Spleen (tissue), 7 donors: ENCODE results near the gene CTNNBL1.

Source experiments
- POLR2AphosphoS5 ChIP-seq, 3 donors: sonication (generic); formaldehyde crosslinking; IDR thresholded peaks; one replicate each; pipeline ENCODE4 v1.5.1; 2017; ENCODE audit warnings: antibody characterized with exemption in 3 of 3
- TF ChIP-seq, protein P1 (sequence below), 11 experiments: fragments of 200-600 bp in 7 of 11; fragments of 450-650 bp in 4 of 11; sonication (generic) in 4 of 11; IDR thresholded peaks in 8 of 11; conservative IDR thresholded peaks in 3 of 11; 1 replicate in 7 of 11; 2 replicates in 4 of 11; pipeline versions ENCODE4 v1.4.0 to v1.8.0; 2016 to 2021; ENCODE audit warnings: antibody characterized with exemption in 11 of 11, inconsistent platforms in 4 of 11, mild to moderate bottlenecking in 1 of 11
- donor health status: DM: no; HTN: no; CAD: no; lungs with moderate emphysema.
- donor health status: DM: no; HTN: no; CAD: no.
- donor health status: DM: no; HTN: no; CAD: no.

DNA sequence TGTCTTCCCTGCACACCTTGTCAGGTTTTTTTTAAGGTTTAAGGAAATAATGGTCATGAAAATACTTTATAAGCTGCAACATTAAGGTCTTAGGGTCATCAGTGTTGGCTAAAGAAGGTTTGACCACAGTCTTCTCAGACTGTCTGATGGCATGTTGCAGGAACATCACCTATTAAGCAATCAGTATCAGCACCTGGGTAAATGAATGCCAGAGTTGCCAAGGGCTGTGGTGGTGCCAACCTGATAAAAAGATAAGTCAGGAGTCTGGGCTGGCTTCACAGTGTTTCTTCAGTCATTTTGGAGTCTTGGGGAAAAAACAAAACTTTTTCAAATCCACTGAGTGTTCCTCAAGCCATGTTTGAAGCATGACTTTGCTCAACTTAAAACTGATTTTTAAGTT is 147.6 kb downstream of the CTNNBL1 start:
- TF ChIP-seq, protein P1, sequence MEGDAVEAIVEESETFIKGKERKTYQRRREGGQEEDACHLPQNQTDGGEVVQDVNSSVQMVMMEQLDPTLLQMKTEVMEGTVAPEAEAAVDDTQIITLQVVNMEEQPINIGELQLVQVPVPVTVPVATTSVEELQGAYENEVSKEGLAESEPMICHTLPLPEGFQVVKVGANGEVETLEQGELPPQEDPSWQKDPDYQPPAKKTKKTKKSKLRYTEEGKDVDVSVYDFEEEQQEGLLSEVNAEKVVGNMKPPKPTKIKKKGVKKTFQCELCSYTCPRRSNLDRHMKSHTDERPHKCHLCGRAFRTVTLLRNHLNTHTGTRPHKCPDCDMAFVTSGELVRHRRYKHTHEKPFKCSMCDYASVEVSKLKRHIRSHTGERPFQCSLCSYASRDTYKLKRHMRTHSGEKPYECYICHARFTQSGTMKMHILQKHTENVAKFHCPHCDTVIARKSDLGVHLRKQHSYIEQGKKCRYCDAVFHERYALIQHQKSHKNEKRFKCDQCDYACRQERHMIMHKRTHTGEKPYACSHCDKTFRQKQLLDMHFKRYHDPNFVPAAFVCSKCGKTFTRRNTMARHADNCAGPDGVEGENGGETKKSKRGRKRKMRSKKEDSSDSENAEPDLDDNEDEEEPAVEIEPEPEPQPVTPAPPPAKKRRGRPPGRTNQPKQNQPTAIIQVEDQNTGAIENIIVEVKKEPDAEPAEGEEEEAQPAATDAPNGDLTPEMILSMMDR (IDR thresholded peaks at IDR 0.05 in 8 of 11, conservative IDR thresholded peaks at IDR 0.05 in 3 of 11) = no peak
- TF ChIP-seq POLR2AphosphoS5 (IDR thresholded peaks at IDR 0.05) = no peak
